Transverse colon (tissue), 4 donors: Measurements from ENCODE around the gene NR4A2. TPM values are rescaled to one million over a fixed set of nuclear protein-coding genes. Genes with fewer than 3 reads are reported as not detected.

Experiments used
- DNase-seq: peaks from one replicate; pipeline ENCODE4 v3.0.0-alpha.2; 2019
- H3K27ac ChIP-seq, 4 donors: fragments of 200-600 bp; sonication (generic); 2 replicates each; pipeline ENCODE4 v1.5.1; 2016 to 2018; ENCODE audit warnings: inconsistent platforms in 4 of 4
- H3K27me3 ChIP-seq: fragments of 200-600 bp; sonication (generic); 2 replicates; pipeline ENCODE4 v1.5.1; 2017; ENCODE audit warnings: inconsistent platforms
- H3K36me3 ChIP-seq, 4 donors: fragments of 200-600 bp; sonication (generic); 2 replicates each; pipeline ENCODE4 v1.5.1; 2017 to 2019; ENCODE audit warnings: inconsistent platforms in 4 of 4
- H3K4me1 ChIP-seq, 4 donors: fragments of 200-600 bp; sonication (generic); 2 replicates each; pipeline ENCODE4 v1.5.1; 2017 to 2020; ENCODE audit warnings: inconsistent platforms in 4 of 4
- H3K4me3 ChIP-seq, 4 donors: fragments of 200-600 bp; sonication (generic); 1 replicate in 1 of 4; 2 replicates in 3 of 4; pipeline versions ENCODE4 v1.5.1 to v1.6.1; 2017 to 2019; ENCODE audit warnings: inconsistent platforms in 4 of 4
- H3K9me3 ChIP-seq, 2 donors: fragments of 200-600 bp; sonication (generic); 2 replicates each; pipeline ENCODE4 v1.5.1; 2017 to 2019; ENCODE audit warnings: inconsistent platforms in 2 of 2
- EP300 ChIP-seq: sonication (generic); formaldehyde crosslinking; IDR thresholded peaks from one replicate; pipeline ENCODE4 v1.6.1; 2017; ENCODE audit warnings: antibody characterized with exemption, low read depth
- POLR2A ChIP-seq: fragments of 450-650 bp; IDR thresholded peaks from one replicate; pipeline ENCODE4 v1.6.1; 2016; ENCODE audit warnings: antibody characterized with exemption, mild to moderate bottlenecking, moderate library complexity
- POLR2AphosphoS5 ChIP-seq, 3 donors: sonication (generic); formaldehyde crosslinking; IDR thresholded peaks; one replicate each; pipeline ENCODE4 v1.6.1; 2016; ENCODE audit warnings: antibody characterized with exemption in 3 of 3
- WGBS, 2 donors: methylation state at CpG; one replicate each; pipeline ENCODE4 v1.1.5; 2018; ENCODE audit warnings: low coverage in 1 of 2; 5-methylcytosine and 5-hydroxymethylcytosine counted together
- in situ Hi-C, 4 donors: fragments of 200-750 bp; cut with MboI; loops; one replicate each; pipeline versions ENCODE4 v1.15.0 to v1.15.1; 2017; ENCODE audit warnings: low sequenced_read_pairs in 3 of 4, low pct_ligation_motif_present in 1 of 4, low pct_unique_long_range_greater_than_20kb in 1 of 4
- intact Hi-C: fragments of 100-400 bp; cut with DNase I; formaldehyde crosslinking; loops from one replicate; pipeline ENCODE4 v1.15.1; 2023; ENCODE audit warnings: low total_unique reads
- total RNA-seq, 4 donors: library from RNA; depleted of rRNA; stranded (reverse); fragments of >200 nt; gene quantifications; one replicate each; pipeline ENCODE4 v1.1.0, GENCODE V29; 2016
- TF ChIP-seq, protein P1 (sequence below), 5 experiments: fragments of 200-600 bp in 3 of 5; fragments of 450-650 bp in 2 of 5; sonication (generic) in 3 of 5; IDR thresholded peaks; 1 replicate in 2 of 5; 2 replicates in 3 of 5; pipeline ENCODE4 v1.5.1; 2016 to 2017; ENCODE audit warnings: antibody characterized with exemption in 5 of 5, inconsistent platforms in 3 of 5, mild to moderate bottlenecking in 2 of 5, moderate library complexity in 1 of 5

Gene NR4A2
- total RNA-seq, 4 donors from 2014 or later, result 2.9 to 7.4 (median 4.1) TPM

DNA sequence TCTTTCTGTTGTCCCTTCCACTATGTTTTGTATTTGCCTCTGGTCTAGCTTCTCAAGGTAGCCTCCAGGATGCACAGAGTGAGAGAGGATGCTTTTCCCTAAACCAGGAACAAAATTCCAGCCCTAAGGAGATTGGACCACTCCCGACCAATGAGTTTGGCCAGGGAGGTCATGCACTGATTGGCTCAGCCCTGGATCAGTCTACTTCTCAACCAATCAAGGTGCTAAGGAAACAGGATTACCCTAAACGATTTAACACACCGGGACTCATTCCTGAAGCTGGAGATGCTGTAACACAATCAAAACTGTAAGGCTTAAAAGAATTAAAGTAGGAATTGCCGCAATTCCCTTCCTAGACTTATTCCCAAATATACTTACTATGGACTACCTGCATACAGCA is 34.2 kb upstream of the NR4A2 start:
- TF ChIP-seq POLR2AphosphoS5 (IDR thresholded peaks at IDR 0.05), result no peak
- no peaks in the 10 kb centered on the region for H3K4me1 ChIP-seq
- H3K27ac ChIP-seq, result no peak overlapping the region
- H3K27me3 ChIP-seq, result no peaks in the 10 kb centered on the region
- H3K4me3 ChIP-seq, result no peak overlapping the region
- intact Hi-C loops, result no loop called here
- in situ Hi-C loops, result no loop called here
- DNase-seq, result no peak
- no peaks in the 10 kb centered on the region for H3K36me3 ChIP-seq
- H3K9me3 ChIP-seq, result no peaks in the 10 kb centered on the region
- 92 to 94% methylated on average over 3 to 4 of the region's 4 CpGs for WGBS, 2 donors

DNA sequence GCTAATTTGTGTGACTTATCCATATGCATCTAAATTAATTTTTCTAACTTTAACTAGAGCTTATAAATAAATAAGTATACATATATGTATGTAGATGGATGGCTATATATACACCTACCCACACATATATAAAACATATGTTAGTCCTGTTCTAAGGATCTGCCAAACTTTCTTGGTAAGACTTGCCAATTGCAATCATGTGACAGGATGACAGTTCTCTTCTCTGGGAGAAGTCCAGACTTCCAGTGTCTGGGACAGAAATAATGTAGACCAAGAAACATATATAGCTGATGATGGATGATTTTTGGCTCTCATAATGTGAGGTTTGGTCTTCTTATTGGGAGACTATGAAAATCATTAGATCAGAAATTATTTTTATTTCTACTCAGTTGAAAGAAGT is 30.6 kb upstream of the NR4A2 start:
- intact Hi-C loops (no loop called here), in situ Hi-C loops (no loop called here)
- DNase-seq, result no peak
- Histone ChIP-seq H3K27me3 (no peaks in the 10 kb centered on the region), H3K4me3 (no peak overlapping the region), H3K4me1 (no peaks in the 10 kb centered on the region), H3K9me3 (no peaks in the 10 kb centered on the region), H3K36me3 (no peaks in the 10 kb centered on the region), H3K27ac (no peak overlapping the region)
- TF ChIP-seq EP300, result no peak
- TF ChIP-seq POLR2A, result no peak
- no peak for TF ChIP-seq POLR2AphosphoS5 (IDR thresholded peaks at IDR 0.05)
- TF ChIP-seq, protein P1, sequence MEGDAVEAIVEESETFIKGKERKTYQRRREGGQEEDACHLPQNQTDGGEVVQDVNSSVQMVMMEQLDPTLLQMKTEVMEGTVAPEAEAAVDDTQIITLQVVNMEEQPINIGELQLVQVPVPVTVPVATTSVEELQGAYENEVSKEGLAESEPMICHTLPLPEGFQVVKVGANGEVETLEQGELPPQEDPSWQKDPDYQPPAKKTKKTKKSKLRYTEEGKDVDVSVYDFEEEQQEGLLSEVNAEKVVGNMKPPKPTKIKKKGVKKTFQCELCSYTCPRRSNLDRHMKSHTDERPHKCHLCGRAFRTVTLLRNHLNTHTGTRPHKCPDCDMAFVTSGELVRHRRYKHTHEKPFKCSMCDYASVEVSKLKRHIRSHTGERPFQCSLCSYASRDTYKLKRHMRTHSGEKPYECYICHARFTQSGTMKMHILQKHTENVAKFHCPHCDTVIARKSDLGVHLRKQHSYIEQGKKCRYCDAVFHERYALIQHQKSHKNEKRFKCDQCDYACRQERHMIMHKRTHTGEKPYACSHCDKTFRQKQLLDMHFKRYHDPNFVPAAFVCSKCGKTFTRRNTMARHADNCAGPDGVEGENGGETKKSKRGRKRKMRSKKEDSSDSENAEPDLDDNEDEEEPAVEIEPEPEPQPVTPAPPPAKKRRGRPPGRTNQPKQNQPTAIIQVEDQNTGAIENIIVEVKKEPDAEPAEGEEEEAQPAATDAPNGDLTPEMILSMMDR (IDR thresholded peaks at IDR 0.05), result no peak

DNA sequence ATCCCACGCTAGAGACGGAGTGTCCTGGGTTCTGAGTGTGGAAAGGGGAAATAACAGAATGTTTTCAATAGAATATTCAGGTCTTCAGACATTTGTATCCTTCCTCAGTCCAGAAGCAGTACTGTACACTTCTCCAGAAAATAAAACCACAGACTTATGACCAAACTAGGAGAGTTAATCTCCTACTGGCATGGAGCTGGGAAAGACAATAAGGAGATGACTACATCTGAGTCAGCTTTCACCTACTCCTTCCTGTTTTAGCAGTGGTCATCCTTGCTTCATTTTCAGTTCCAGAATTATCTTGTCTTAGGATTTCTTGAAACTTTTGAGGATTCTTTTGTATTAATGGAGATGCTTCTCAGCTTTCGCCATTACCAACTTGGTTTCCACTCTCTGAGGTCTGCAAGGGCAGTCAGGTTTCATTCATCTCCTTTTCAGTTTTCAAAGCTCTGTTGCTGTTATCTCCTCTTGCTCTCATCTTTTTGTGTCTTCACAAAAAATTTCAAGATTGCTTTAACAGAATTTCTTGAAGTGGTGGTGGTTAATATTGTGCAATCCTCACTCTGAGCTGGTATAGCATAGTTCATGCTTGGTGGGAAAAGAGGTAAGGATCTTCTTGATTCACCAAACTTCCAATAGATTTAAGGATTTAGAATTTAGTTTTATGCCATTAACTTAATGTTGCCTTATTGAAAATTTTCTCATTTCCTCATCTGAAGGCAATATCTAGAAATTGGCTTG is 23.7 kb upstream of the NR4A2 start:
- Histone ChIP-seq H3K36me3 (no peaks in the 10 kb centered on the region), H3K27ac (no peak overlapping the region), H3K4me1 (no peaks in the 10 kb centered on the region), H3K27me3 (no peaks in the 10 kb centered on the region), H3K4me3 (no peak overlapping the region), H3K9me3 (no peaks in the 10 kb centered on the region)
- in situ Hi-C loops, result no loop called here
- TF ChIP-seq EP300 (no peak), POLR2A (no peak), POLR2AphosphoS5 (IDR thresholded peaks at IDR 0.05) (no peak)
- TF ChIP-seq, protein P1 (IDR thresholded peaks at IDR 0.05), result no peak
- 93 to 95% methylated on average over 3 of the region's 3 CpGs for WGBS, 2 donors
- intact Hi-C loops, result no loop called here
- DNase-seq, result no peak

DNA sequence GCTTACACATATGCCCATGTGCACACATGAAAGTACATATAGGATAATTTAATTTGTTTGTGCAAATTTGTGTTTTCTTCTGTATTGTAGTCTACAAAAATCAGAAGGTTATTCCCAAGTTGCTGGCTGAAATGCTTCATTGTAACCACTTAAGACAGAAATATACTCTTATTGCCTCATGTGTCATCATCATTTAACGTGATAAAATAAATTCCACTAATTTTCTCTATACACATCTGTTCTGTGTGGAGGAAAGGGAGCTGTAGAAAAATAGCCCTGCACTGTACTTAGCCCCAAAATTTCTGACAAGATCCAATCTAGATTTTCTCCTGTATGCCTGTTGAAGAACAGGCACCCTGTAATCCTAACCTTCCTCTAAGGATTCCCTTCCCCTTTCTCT is 20.4 kb upstream of the NR4A2 start:
- Histone ChIP-seq H3K27me3 (no peaks in the 10 kb centered on the region), H3K27ac (no peak overlapping the region), H3K4me3 (no peak overlapping the region), H3K36me3 (no peaks in the 10 kb centered on the region), H3K9me3 (no peaks in the 10 kb centered on the region), H3K4me1 (no peaks in the 10 kb centered on the region)
- DNase-seq, result no peak
- WGBS, 2 donors, result 62 to 74% methylated on average over 1 of the region's 1 CpG
- in situ Hi-C loops, result no loop called here
- intact Hi-C loops, result no loop called here
- TF ChIP-seq, protein P1 (IDR thresholded peaks at IDR 0.05), result no peak
- TF ChIP-seq POLR2AphosphoS5 (IDR thresholded peaks at IDR 0.05) (no peak), POLR2A (no peak), EP300 (no peak)
